Urothelium cell line (cell line): ENCODE results near the gene XPO5.

Experiments
- DNase-seq: peaks from one replicate; pipeline ENCODE4 v3.0.0; 2011; ENCODE audit warnings: low spot score, mixed read lengths
- FAIRE-seq: peaks from 2 replicates; lab custom pipeline; 2011; peaks lifted over from hg19 to GRCh38; lab: Jason Lieb, UNC

The XPO5 gene

GRCh38 chr6:43476746-43477145 is 99.1 kb downstream of the XPO5 start:
- FAIRE-seq (no peak), DNase-seq (no peak)

GRCh38 chr6:43475516-43475915 is 100.3 kb downstream of the XPO5 start:
- no peak for FAIRE-seq
- DNase-seq: no peak

- FAIRE-seq (no peak), DNase-seq (no peak)
These were observed 103.3 kb downstream of the XPO5 start for GRCh38 chr6:43472515-43472914.
